Measurements from ENCODE around the gene PRPF8.

DNA sequence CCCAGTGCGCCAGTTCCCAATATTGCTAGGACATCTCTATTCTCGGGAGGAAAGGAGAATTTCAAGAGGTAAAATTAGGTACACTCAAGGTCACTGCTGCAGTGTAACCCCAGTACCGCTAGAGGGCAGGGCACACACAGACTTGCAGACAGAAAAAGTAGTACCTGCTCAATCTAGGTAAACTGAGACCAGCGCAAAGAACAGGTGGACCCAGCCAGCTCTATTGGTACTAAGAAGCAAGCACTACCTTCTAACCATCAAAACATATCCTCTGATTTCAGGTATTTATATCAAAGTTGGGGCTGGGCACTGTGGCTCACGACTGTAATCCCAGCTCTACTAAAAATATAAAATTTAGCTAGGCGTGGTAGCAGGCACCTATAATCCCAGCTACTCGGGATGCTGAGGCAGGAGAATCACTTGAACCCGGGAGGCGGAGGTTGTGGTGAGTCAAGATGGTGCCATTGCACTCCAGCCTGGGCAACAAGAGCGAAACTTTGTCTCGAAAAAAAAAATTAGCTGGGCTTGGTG, 36.3 kb upstream of the PRPF8 start:
- TF ChIP-seq, protein P1, sequence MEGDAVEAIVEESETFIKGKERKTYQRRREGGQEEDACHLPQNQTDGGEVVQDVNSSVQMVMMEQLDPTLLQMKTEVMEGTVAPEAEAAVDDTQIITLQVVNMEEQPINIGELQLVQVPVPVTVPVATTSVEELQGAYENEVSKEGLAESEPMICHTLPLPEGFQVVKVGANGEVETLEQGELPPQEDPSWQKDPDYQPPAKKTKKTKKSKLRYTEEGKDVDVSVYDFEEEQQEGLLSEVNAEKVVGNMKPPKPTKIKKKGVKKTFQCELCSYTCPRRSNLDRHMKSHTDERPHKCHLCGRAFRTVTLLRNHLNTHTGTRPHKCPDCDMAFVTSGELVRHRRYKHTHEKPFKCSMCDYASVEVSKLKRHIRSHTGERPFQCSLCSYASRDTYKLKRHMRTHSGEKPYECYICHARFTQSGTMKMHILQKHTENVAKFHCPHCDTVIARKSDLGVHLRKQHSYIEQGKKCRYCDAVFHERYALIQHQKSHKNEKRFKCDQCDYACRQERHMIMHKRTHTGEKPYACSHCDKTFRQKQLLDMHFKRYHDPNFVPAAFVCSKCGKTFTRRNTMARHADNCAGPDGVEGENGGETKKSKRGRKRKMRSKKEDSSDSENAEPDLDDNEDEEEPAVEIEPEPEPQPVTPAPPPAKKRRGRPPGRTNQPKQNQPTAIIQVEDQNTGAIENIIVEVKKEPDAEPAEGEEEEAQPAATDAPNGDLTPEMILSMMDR (conservative IDR thresholded peaks at IDR 0.05; ENCODE audit: low read depth in 2 of 2): peak; percentile 97 to 99
- TF ChIP-seq EZH2 (IDR thresholded peaks at IDR 0.05; ENCODE audit: low read depth, unreplicated experiment): no peak
- no peak for TF ChIP-seq EZH2phosphoT487 (IDR thresholded peaks at IDR 0.05; ENCODE audit: unreplicated experiment)
- no peak for TF ChIP-seq CREB1 (CRISPR knock-in tag; IDR thresholded peaks at IDR 0.05; ENCODE audit: low read depth)
- TF ChIP-seq, protein P2, sequence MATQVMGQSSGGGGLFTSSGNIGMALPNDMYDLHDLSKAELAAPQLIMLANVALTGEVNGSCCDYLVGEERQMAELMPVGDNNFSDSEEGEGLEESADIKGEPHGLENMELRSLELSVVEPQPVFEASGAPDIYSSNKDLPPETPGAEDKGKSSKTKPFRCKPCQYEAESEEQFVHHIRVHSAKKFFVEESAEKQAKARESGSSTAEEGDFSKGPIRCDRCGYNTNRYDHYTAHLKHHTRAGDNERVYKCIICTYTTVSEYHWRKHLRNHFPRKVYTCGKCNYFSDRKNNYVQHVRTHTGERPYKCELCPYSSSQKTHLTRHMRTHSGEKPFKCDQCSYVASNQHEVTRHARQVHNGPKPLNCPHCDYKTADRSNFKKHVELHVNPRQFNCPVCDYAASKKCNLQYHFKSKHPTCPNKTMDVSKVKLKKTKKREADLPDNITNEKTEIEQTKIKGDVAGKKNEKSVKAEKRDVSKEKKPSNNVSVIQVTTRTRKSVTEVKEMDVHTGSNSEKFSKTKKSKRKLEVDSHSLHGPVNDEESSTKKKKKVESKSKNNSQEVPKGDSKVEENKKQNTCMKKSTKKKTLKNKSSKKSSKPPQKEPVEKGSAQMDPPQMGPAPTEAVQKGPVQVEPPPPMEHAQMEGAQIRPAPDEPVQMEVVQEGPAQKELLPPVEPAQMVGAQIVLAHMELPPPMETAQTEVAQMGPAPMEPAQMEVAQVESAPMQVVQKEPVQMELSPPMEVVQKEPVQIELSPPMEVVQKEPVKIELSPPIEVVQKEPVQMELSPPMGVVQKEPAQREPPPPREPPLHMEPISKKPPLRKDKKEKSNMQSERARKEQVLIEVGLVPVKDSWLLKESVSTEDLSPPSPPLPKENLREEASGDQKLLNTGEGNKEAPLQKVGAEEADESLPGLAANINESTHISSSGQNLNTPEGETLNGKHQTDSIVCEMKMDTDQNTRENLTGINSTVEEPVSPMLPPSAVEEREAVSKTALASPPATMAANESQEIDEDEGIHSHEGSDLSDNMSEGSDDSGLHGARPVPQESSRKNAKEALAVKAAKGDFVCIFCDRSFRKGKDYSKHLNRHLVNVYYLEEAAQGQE (IDR thresholded peaks at IDR 0.05; ENCODE audit: unreplicated experiment): no peak
